HCT116 (cell line): ENCODE results near the gene FNDC8. TPM values are rescaled to one million over a fixed set of nuclear protein-coding genes. Genes with fewer than 3 reads are reported as not detected.

Experiments
- ATAC-seq: fragments of 200-7000 bp; cut with Tn5 transposase; 2 replicates; pipeline ENCODE4 v1.9.1; 2020; ENCODE audit warnings: mild to moderate bottlenecking, moderate library complexity
- BruUV-seq: library from RNA; stranded (reverse); fragments of 400-500 nt; replicated peaks from 2 replicates; lab custom pipeline; 2021; lab: Mats Ljungman, UMichigan
- CTCF ChIA-PET: fragments of 300-600 bp; sonication (Branson Sonifier 250); formaldehyde crosslinking; loops from one replicate; lab custom pipeline; 2021; ENCODE audit warnings: antibody characterized with exemption; lab: Charles Lee
- POLR2A ChIA-PET: fragments of 300-600, 350-600 bp; sonication (Branson Sonifier 250); formaldehyde crosslinking; loops from one replicate; lab custom pipeline; 2021; ENCODE audit warnings: antibody characterized with exemption; lab: Charles Lee
- RAD21 ChIA-PET, 2 experiments: fragments of 300-600 bp; sonication (Branson Sonifier 250); formaldehyde crosslinking; loops; one replicate each; lab custom pipeline; 2023; ENCODE audit warnings: low total read pairs in 2 of 2; ENCODE audit not compliant: uncharacterized antibody in 2 of 2, unreplicated experiment in 2 of 2, low non-redundant PET in 1 of 2; lab: Charles Lee
- DNase-seq: peaks from one replicate; pipeline ENCODE4 v3.0.0-alpha.2; 2010; ENCODE audit warnings: low read depth, low spot score
- H2AFZ ChIP-seq: fragments of 200-600 bp; shearing (Covaris generic), sonication (generic); 2 replicates; pipeline ENCODE4 v1.6.1; 2017; ENCODE audit warnings: low read depth, mixed run types, mixed read lengths, antibody characterized with exemption, low read length; ENCODE audit not compliant: poor library complexity, severe bottlenecking
- H3K27ac ChIP-seq: 2 replicates; pipeline ENCODE4 v1.5.1; 2012; ENCODE audit warnings: low read depth, low read length
- H3K27me3 ChIP-seq: fragments of 200-600 bp; sonication (generic); 2 replicates; pipeline ENCODE4 v1.6.1; 2016; ENCODE audit warnings: mixed run types, low read length, mixed read lengths; ENCODE audit not compliant: insufficient read depth
- H3K36me3 ChIP-seq, 2 experiments: fragments of 200-500 bp in 1 of 2; fragments of 200-600 bp in 1 of 2; sonication (Bioruptor generic) in 1 of 2; sonication (generic) in 1 of 2; 2 replicates each; pipeline versions ENCODE4 v1.5.1 to v1.6.1; 2014 to 2016; ENCODE audit warnings: low read length in 2 of 2, inconsistent platforms in 1 of 2, mixed read lengths in 1 of 2, mixed run types in 1 of 2; ENCODE audit not compliant: insufficient read depth in 2 of 2, control insufficient read depth in 1 of 2
- H3K4me1 ChIP-seq, 2 experiments: fragments of 200-600 bp in 1 of 2; sonication (generic) in 1 of 2; 2 replicates each; pipeline versions ENCODE4 v1.5.1 to v1.6.1; 2012 to 2017; ENCODE audit warnings: low read length in 2 of 2, inconsistent platforms in 1 of 2, mild to moderate bottlenecking in 1 of 2, mixed read lengths in 1 of 2, mixed run types in 1 of 2, moderate library complexity in 1 of 2; ENCODE audit not compliant: insufficient read depth in 2 of 2, control insufficient read depth in 1 of 2
- H3K4me2 ChIP-seq: fragments of 200-600 bp; sonication (generic); 2 replicates; pipeline ENCODE4 v1.6.1; 2017; ENCODE audit warnings: mixed run types, low read length, mixed read lengths
- H3K4me3 ChIP-seq, 2 experiments: fragments of 200-600 bp in 1 of 2; sonication (generic) in 1 of 2; replicated peaks in 1 of 2; 2 replicates each; pipeline ENCODE4 v1.5.1; 2011 to 2016; ENCODE audit warnings: low read length in 2 of 2, control low read depth in 1 of 2, low read depth in 1 of 2, mild to moderate bottlenecking in 1 of 2, mixed read lengths in 1 of 2, mixed run types in 1 of 2
- H3K79me2 ChIP-seq: fragments of 200-600 bp; sonication (generic); 2 replicates; pipeline ENCODE4 v1.6.1; 2017; ENCODE audit warnings: mild to moderate bottlenecking, mixed run types, low read length, moderate library complexity, mixed read lengths; ENCODE audit not compliant: insufficient read depth
- H3K9ac ChIP-seq: fragments of 200-600 bp; sonication (generic); 2 replicates; pipeline ENCODE4 v1.6.1; 2016; ENCODE audit warnings: low read length, mixed read lengths
- H3K9me2 ChIP-seq: fragments of 200-600 bp; sonication (generic), shearing (Covaris generic); 2 replicates; pipeline ENCODE4 v1.6.1; 2017; ENCODE audit warnings: mixed run types, mild to moderate bottlenecking, moderate library complexity; ENCODE audit not compliant: insufficient read depth
- H3K9me3 ChIP-seq, 2 experiments: fragments of 200-500 bp in 1 of 2; fragments of 200-600 bp in 1 of 2; sonication (Bioruptor generic) in 1 of 2; sonication (generic) in 1 of 2; 2 replicates each; pipeline ENCODE4 v1.6.1; 2014 to 2017; ENCODE audit warnings: low read length in 2 of 2, mixed read lengths in 2 of 2, inconsistent platforms in 1 of 2, low read depth in 1 of 2, mild to moderate bottlenecking in 1 of 2, mixed run types in 1 of 2, moderate library complexity in 1 of 2; ENCODE audit not compliant: control insufficient read depth in 1 of 2, insufficient read depth in 1 of 2
- H4K20me1 ChIP-seq: fragments of 200-600 bp; sonication (generic), shearing (Covaris generic); 2 replicates; pipeline ENCODE4 v1.6.1; 2017; ENCODE audit warnings: mixed run types, mild to moderate bottlenecking, moderate library complexity; ENCODE audit not compliant: insufficient read depth
- ATF3 ChIP-seq: IDR thresholded peaks from 2 replicates; pipeline ENCODE4 v1.6.1; 2012
- EGR1 ChIP-seq: IDR thresholded peaks from 2 replicates; pipeline ENCODE4 v1.6.1; 2012; ENCODE audit warnings: low read depth
- EZH2 ChIP-seq: fragments of 200-600 bp; sonication (generic); IDR thresholded peaks from 2 replicates; pipeline ENCODE4 v1.6.1; 2017; ENCODE audit warnings: antibody characterized with exemption, mixed run types
- EZH2phosphoT487 ChIP-seq: fragments of 200-600 bp; IDR thresholded peaks from 2 replicates; pipeline ENCODE4 v1.6.1; 2018; ENCODE audit warnings: antibody characterized with exemption, borderline replicate concordance
- SRF ChIP-seq: IDR thresholded peaks from 2 replicates; pipeline ENCODE4 v1.6.1; 2012; ENCODE audit warnings: low read depth
- TCF7L2 ChIP-seq: IDR thresholded peaks from 2 replicates; pipeline ENCODE4 v1.7.0; 2011; ENCODE audit warnings: borderline replicate concordance, inconsistent platforms; ENCODE audit not compliant: insufficient read depth, insufficient read length; ENCODE audit errors: extremely low read depth
- intact Hi-C: fragments of 100-400 bp; cut with micrococcal nuclease; formaldehyde crosslinking; loops from 2 replicates; pipeline ENCODE4 v1.10.0; 2022
- total RNA-seq: library from RNA; stranded (reverse); gene quantifications from one replicate; pipeline ENCODE4 v1.2.1, GENCODE V29; 2021; ENCODE audit not compliant: unreplicated experiment
- TF ChIP-seq, protein P1 (sequence below): IDR thresholded peaks from 2 replicates; pipeline ENCODE4 v1.6.1; 2012; ENCODE audit warnings: low read depth

FNDC8 gene
- total RNA-seq, 1 experiment from 2014 or later: not detected

DNA sequence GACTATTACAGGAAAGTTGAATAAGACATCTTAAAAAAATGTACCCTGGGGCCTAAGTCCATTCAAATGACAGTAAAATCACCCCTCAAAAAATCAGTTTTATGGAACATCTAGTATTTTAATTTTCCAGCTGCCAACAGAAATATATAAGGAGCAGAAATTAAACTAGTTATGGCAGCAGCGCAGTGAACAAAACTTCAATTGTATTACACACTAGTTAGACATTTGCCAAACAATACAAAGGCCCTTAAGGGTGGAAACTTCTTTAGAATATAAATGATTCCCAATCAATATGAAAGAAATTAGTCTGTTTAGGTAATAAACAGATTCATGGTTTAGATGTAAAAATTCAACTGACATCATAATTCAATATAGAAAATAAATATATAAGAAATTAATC is 39.8 kb upstream of the FNDC8 start:
- Histone ChIP-seq H3K79me2 (peaks cover 81% of the 10 kb centered on the region), H4K20me1 (no peaks in the 10 kb centered on the region), H3K9me2 (no peaks in the 10 kb centered on the region; the same call in 1 of the 2 replicates), H3K4me3 (no peak overlapping the region), H3K4me1 (peaks cover 55 to 75% of the 10 kb centered on the region in 2 experiments), H3K36me3 (no peaks in the 10 kb centered on the region), H3K9ac (no peak overlapping the region), H3K27me3 (no peaks in the 10 kb centered on the region), H3K27ac (peak overlapping the region; percentile 89; the same call in 1 of the 2 replicates), H3K9me3 (no peaks in the 10 kb centered on the region), H3K4me2 (peak overlapping the region; percentile 66; the same call in 1 of the 2 replicates), H2AFZ (no peak overlapping the region)
- no peak for DNase-seq
- ATAC-seq: no peak
- POLR2A ChIA-PET: interaction anchor here (1.9 to 3.9 kb wide), 2 partner anchors 13 to 18 kb away, joined by 7 to 17 read pairs; partner anchors contain the start of gene RFFL
- RAD21 ChIA-PET: no interaction called here
- BruUV-seq: no TSS peak
- TF ChIP-seq, protein P1, sequence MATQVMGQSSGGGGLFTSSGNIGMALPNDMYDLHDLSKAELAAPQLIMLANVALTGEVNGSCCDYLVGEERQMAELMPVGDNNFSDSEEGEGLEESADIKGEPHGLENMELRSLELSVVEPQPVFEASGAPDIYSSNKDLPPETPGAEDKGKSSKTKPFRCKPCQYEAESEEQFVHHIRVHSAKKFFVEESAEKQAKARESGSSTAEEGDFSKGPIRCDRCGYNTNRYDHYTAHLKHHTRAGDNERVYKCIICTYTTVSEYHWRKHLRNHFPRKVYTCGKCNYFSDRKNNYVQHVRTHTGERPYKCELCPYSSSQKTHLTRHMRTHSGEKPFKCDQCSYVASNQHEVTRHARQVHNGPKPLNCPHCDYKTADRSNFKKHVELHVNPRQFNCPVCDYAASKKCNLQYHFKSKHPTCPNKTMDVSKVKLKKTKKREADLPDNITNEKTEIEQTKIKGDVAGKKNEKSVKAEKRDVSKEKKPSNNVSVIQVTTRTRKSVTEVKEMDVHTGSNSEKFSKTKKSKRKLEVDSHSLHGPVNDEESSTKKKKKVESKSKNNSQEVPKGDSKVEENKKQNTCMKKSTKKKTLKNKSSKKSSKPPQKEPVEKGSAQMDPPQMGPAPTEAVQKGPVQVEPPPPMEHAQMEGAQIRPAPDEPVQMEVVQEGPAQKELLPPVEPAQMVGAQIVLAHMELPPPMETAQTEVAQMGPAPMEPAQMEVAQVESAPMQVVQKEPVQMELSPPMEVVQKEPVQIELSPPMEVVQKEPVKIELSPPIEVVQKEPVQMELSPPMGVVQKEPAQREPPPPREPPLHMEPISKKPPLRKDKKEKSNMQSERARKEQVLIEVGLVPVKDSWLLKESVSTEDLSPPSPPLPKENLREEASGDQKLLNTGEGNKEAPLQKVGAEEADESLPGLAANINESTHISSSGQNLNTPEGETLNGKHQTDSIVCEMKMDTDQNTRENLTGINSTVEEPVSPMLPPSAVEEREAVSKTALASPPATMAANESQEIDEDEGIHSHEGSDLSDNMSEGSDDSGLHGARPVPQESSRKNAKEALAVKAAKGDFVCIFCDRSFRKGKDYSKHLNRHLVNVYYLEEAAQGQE: no peak
- TF ChIP-seq EZH2 (no peak), EZH2phosphoT487 (no peak), ATF3 (no peak), EGR1 (no peak), SRF (no peak), TCF7L2 (no peak)
- CTCF ChIA-PET: no interaction called here
- intact Hi-C loops: no loop called here
